Hepatocyte (in vitro differentiated cells): ENCODE results near the gene ZNF93. TPM values are rescaled to one million over a fixed set of nuclear protein-coding genes. Genes with fewer than 3 reads are reported as not detected.
"Not testable (repeated sequence)": the region's sequence is repeated elsewhere in the genome, so short reads cannot be mapped to it uniquely, and the experiment has no call there.

Source experiments
- DNase-seq: peaks from one replicate; pipeline ENCODE4 v3.0.0-alpha.2; 2016; ENCODE audit warnings: low spot score
- H2AFZ ChIP-seq: fragments of 200-600 bp; sonication (generic); 2 replicates; pipeline ENCODE4 v1.6.0; 2016; ENCODE audit warnings: antibody characterized with exemption, mild to moderate bottlenecking
- H3K27ac ChIP-seq: fragments of 200-600 bp; sonication (generic); 2 replicates; pipeline ENCODE4 v1.5.1; 2016; ENCODE audit warnings: mild to moderate bottlenecking
- H3K27me3 ChIP-seq: fragments of 200-600 bp; sonication (generic); 2 replicates; pipeline ENCODE4 v1.6.1; 2016
- H3K36me3 ChIP-seq: fragments of 200-600 bp; sonication (generic); replicated peaks from 2 replicates; pipeline ENCODE4 v1.5.1; 2016; ENCODE audit warnings: low read depth; ENCODE audit not compliant: insufficient read depth
- H3K4me1 ChIP-seq: fragments of 200-600 bp; sonication (generic); 2 replicates; pipeline ENCODE4 v1.5.1; 2016; ENCODE audit warnings: mild to moderate bottlenecking, moderate library complexity; ENCODE audit not compliant: insufficient read depth
- H3K4me2 ChIP-seq: fragments of 200-600 bp; sonication (generic); 2 replicates; pipeline ENCODE4 v1.6.0; 2016
- H3K4me3 ChIP-seq: fragments of 200-600 bp; sonication (generic); 2 replicates; pipeline ENCODE4 v1.5.1; 2016; ENCODE audit warnings: mild to moderate bottlenecking
- H3K79me2 ChIP-seq: fragments of 200-600 bp; sonication (generic); 2 replicates; pipeline ENCODE4 v1.6.0; 2017; ENCODE audit warnings: mild to moderate bottlenecking
- H3K9me2 ChIP-seq: fragments of 200-600 bp; sonication (generic); replicated peaks from 2 replicates; pipeline ENCODE4 v1.6.0; 2017; ENCODE audit warnings: mild to moderate bottlenecking; ENCODE audit not compliant: insufficient read depth
- H3K9me3 ChIP-seq: fragments of 200-600 bp; sonication (generic); 2 replicates; pipeline ENCODE4 v1.5.1; 2016; ENCODE audit warnings: low read depth, mild to moderate bottlenecking
- H4K20me1 ChIP-seq: fragments of 200-600 bp; sonication (generic); 2 replicates; pipeline ENCODE4 v1.6.0; 2016; ENCODE audit warnings: mild to moderate bottlenecking; ENCODE audit not compliant: insufficient read depth, poor library complexity, severe bottlenecking
- CTCF ChIP-seq: fragments of 200-600 bp; sonication (generic); IDR thresholded peaks from 2 replicates; pipeline ENCODE4 v1.5.1; 2016; ENCODE audit warnings: antibody characterized with exemption, mild to moderate bottlenecking; ENCODE audit not compliant: poor library complexity
- EZH2 ChIP-seq: fragments of 200-600 bp; sonication (generic); IDR thresholded peaks from 2 replicates; pipeline ENCODE4 v1.6.1; 2016; ENCODE audit warnings: antibody characterized with exemption, mild to moderate bottlenecking, borderline replicate concordance
- EZH2phosphoT487 ChIP-seq: fragments of 200-600 bp; sonication (generic); IDR thresholded peaks from one replicate; pipeline ENCODE4 v1.6.1; 2018; ENCODE audit warnings: antibody characterized with exemption, mild to moderate bottlenecking, low read depth, moderate library complexity; ENCODE audit not compliant: unreplicated experiment, severe bottlenecking
- WGBS: methylation state at CpG from one replicate; pipeline ENCODE4 v1.1.6; 2016; ENCODE audit warnings: low lambda C conversion rate; ENCODE audit errors: missing lambda C conversion rate; 5-methylcytosine and 5-hydroxymethylcytosine counted together
- polyA plus RNA-seq: library from polyadenylated mRNA; unstranded; fragments of >200 nt; fragmentation: Nextera tagmentation; extraction: Ambion mirVana; gene quantifications from 2 replicates; pipeline ENCODE4 v1.2.1, GENCODE V29; 2016
- total RNA-seq: library from RNA; depleted of rRNA; stranded (reverse); fragments of >200 nt; gene quantifications from 2 replicates; pipeline ENCODE4 v1.2.3, GENCODE V29; 2014

Gene ZNF93
- total and polyA plus RNA-seq, 2 experiments from 2014 or later = 9.1 to 11.8 TPM

GRCh38 chr19:19946226-19946625 lies 45.5 kb downstream of the ZNF93 start:
- Histone ChIP-seq H3K79me2 (no peaks in the 10 kb centered on the region), H2AFZ (no peak overlapping the region), H3K36me3 (no peaks in the 10 kb centered on the region), H3K27me3 (no peaks in the 10 kb centered on the region), H3K9me3 (no peaks in the 10 kb centered on the region), H3K27ac (no peak overlapping the region), H3K4me2 (no peak overlapping the region), H3K9me2 (no peaks in the 10 kb centered on the region), H3K4me3 (no peak overlapping the region), H4K20me1 (no peaks in the 10 kb centered on the region), H3K4me1 (no peaks in the 10 kb centered on the region)
- TF ChIP-seq CTCF (no peak), EZH2 (no peak), EZH2phosphoT487 (no peak)
- WGBS = 87% methylated on average over 4 of the region's 4 CpGs
- DNase-seq = no peak

GRCh38 chr19:19948800-19949199 lies 48.1 kb downstream of the ZNF93 start:
- H2AFZ ChIP-seq = no peak overlapping the region
- TF ChIP-seq CTCF (no peak), EZH2phosphoT487 (no peak), EZH2 (no peak)
- H3K27me3 ChIP-seq = no peaks in the 10 kb centered on the region
- no peaks in the 10 kb centered on the region for H3K4me1 ChIP-seq
- H3K79me2 ChIP-seq = no peaks in the 10 kb centered on the region
- no peak overlapping the region for H3K4me2 ChIP-seq
- no peak overlapping the region for H3K4me3 ChIP-seq
- no peak for DNase-seq
- H3K9me2 ChIP-seq = no peaks in the 10 kb centered on the region
- no peaks in the 10 kb centered on the region for H3K36me3 ChIP-seq
- 91% methylated on average over 5 of the region's 5 CpGs for WGBS
- no peak overlapping the region for H3K27ac ChIP-seq
- no peaks in the 10 kb centered on the region for H3K9me3 ChIP-seq
- H4K20me1 ChIP-seq = no peaks in the 10 kb centered on the region

- Histone ChIP-seq H3K9me3 (no peaks in the 10 kb centered on the region), H3K4me2 (no peak overlapping the region), H3K27ac (no peak overlapping the region), H3K4me1 (no peaks in the 10 kb centered on the region), H3K9me2 (no peaks in the 10 kb centered on the region), H4K20me1 (no peaks in the 10 kb centered on the region), H3K36me3 (no peaks in the 10 kb centered on the region), H3K27me3 (no peaks in the 10 kb centered on the region), H3K4me3 (no peak overlapping the region), H3K79me2 (no peaks in the 10 kb centered on the region), H2AFZ (no peak overlapping the region)
- no peak for DNase-seq
- WGBS = 93% methylated on average over 9 of the region's 9 CpGs
- no peak for TF ChIP-seq EZH2phosphoT487
- no peak for TF ChIP-seq CTCF
- TF ChIP-seq EZH2 = no peak
These were observed 54.5 kb downstream of the ZNF93 start for GRCh38 chr19:19955208-19955607.

GRCh38 chr19:19956434-19957075 lies 55.8 kb downstream of the ZNF93 start:
- Histone ChIP-seq H4K20me1 (no peaks in the 10 kb centered on the region), H3K4me2 (no peak overlapping the region), H3K36me3 (no peaks in the 10 kb centered on the region), H3K9me3 (no peaks in the 10 kb centered on the region), H3K4me3 (no peak overlapping the region), H3K27ac (no peak overlapping the region), H3K27me3 (no peaks in the 10 kb centered on the region), H3K4me1 (no peaks in the 10 kb centered on the region), H2AFZ (no peak overlapping the region), H3K79me2 (no peaks in the 10 kb centered on the region), H3K9me2 (no peaks in the 10 kb centered on the region)
- DNase-seq = no peak
- 78% methylated on average over 15 of the region's 15 CpGs for WGBS
- TF ChIP-seq EZH2phosphoT487 = no peak
- no peak for TF ChIP-seq EZH2
- TF ChIP-seq CTCF = no peak

GRCh38 chr19:19957766-19958165 lies 57.0 kb downstream of the ZNF93 start:
- not testable (repeated sequence) for H3K4me1 ChIP-seq, H3K79me2 ChIP-seq, H2AFZ ChIP-seq, H3K9me2 ChIP-seq, H3K4me2 ChIP-seq, H3K27me3 ChIP-seq, DNase-seq, H3K4me3 ChIP-seq, H3K27ac ChIP-seq, H3K36me3 ChIP-seq, H4K20me1 ChIP-seq, H3K9me3 ChIP-seq
- WGBS = 90% methylated on average over 8 of the region's 8 CpGs
